Osteoblast (primary cell): ENCODE measurements around the gene RAB12. TPM values are rescaled to one million over a fixed set of nuclear protein-coding genes. Genes with fewer than 3 reads are reported as not detected.
"Not testable (repeated sequence)": the region's sequence is repeated elsewhere in the genome, so short reads cannot be mapped to it uniquely, and the experiment has no call there.

Experiments
- DNase-seq: peaks from one replicate; pipeline ENCODE4 v3.0.0; 2011; ENCODE audit warnings: low spot score, mixed read lengths; ENCODE audit not compliant: insufficient read length; ENCODE audit errors: missing footprints
- H2AFZ ChIP-seq: 2 replicates; pipeline ENCODE4 v1.6.0; 2011; ENCODE audit warnings: mild to moderate bottlenecking, low read length
- H3K27ac ChIP-seq: 2 replicates; pipeline ENCODE4 v1.5.1; 2011; ENCODE audit warnings: mild to moderate bottlenecking, low read depth, low read length, moderate library complexity
- H3K27me3 ChIP-seq: 2 replicates; pipeline ENCODE4 v1.6.0; 2012; ENCODE audit warnings: mild to moderate bottlenecking, control low read depth, inconsistent platforms, low read length, moderate library complexity; ENCODE audit not compliant: insufficient read depth
- H3K36me3 ChIP-seq: 2 replicates; pipeline ENCODE4 v1.5.1; 2011; ENCODE audit warnings: mild to moderate bottlenecking, low read length, control low read depth, moderate library complexity; ENCODE audit not compliant: insufficient read depth
- H3K4me1 ChIP-seq: 2 replicates; pipeline ENCODE4 v1.5.1; 2011; ENCODE audit warnings: mild to moderate bottlenecking, low read length, control low read depth, moderate library complexity; ENCODE audit not compliant: insufficient read depth
- H3K4me2 ChIP-seq: 2 replicates; pipeline ENCODE4 v1.6.0; 2011; ENCODE audit warnings: mild to moderate bottlenecking, low read length; ENCODE audit not compliant: insufficient read depth
- H3K4me3 ChIP-seq: fragments of 200-600 bp; sonication (generic); 3 replicates; pipeline ENCODE4 v1.5.1; 2012; ENCODE audit warnings: mild to moderate bottlenecking, low read length, inconsistent platforms; ENCODE audit not compliant: insufficient read depth
- H3K79me2 ChIP-seq: 2 replicates; pipeline ENCODE4 v1.6.0; 2012; ENCODE audit warnings: mild to moderate bottlenecking, low read length, control low read depth, inconsistent platforms; ENCODE audit not compliant: insufficient read depth
- H3K9me3 ChIP-seq: 2 replicates; pipeline ENCODE4 v1.5.1; 2011; ENCODE audit warnings: low read depth, low read length, control low read depth
- H4K20me1 ChIP-seq: 2 replicates; pipeline ENCODE4 v1.6.0; 2012; ENCODE audit warnings: mild to moderate bottlenecking, low read length, control low read depth; ENCODE audit not compliant: insufficient read depth
- CTCF ChIP-seq: IDR thresholded peaks from 2 replicates; pipeline ENCODE4 v1.5.1; 2011; ENCODE audit warnings: mild to moderate bottlenecking, low read depth, low read length, moderate library complexity; ENCODE audit errors: extremely low read depth
- total RNA-seq: library from RNA; depleted of rRNA; stranded (reverse); fragments of >200 nt; gene quantifications from 2 replicates; pipeline ENCODE4 v1.2.3, GENCODE V29; 2012

The RAB12 gene
- total RNA-seq, 1 donor = 49.2 TPM

GRCh38 chr18:8562919-8563318 lies 46.3 kb upstream of the RAB12 start:
- H3K4me2 ChIP-seq = no peak overlapping the region
- no peaks in the 10 kb centered on the region for H3K27me3 ChIP-seq
- no peaks in the 10 kb centered on the region for H3K9me3 ChIP-seq
- no peaks in the 10 kb centered on the region for H3K36me3 ChIP-seq
- DNase-seq = no peak
- TF ChIP-seq CTCF = no peak
- H3K79me2 ChIP-seq = no peaks in the 10 kb centered on the region
- no peak overlapping the region for H3K27ac ChIP-seq
- no peak overlapping the region for H2AFZ ChIP-seq
- no peaks in the 10 kb centered on the region for H4K20me1 ChIP-seq
- H3K4me3 ChIP-seq = no peak overlapping the region
- no peaks in the 10 kb centered on the region for H3K4me1 ChIP-seq

- H4K20me1 ChIP-seq = no peaks in the 10 kb centered on the region
- no peak overlapping the region for H2AFZ ChIP-seq
- no peak overlapping the region for H3K4me2 ChIP-seq
- no peaks in the 10 kb centered on the region for H3K4me1 ChIP-seq
- TF ChIP-seq CTCF = no peak
- H3K4me3 ChIP-seq = no peak overlapping the region
- H3K27me3 ChIP-seq = no peaks in the 10 kb centered on the region
- DNase-seq = no peak
- H3K36me3 ChIP-seq = no peaks in the 10 kb centered on the region
- no peak overlapping the region for H3K27ac ChIP-seq
- no peaks in the 10 kb centered on the region for H3K79me2 ChIP-seq
- no peaks in the 10 kb centered on the region for H3K9me3 ChIP-seq
Measured at GRCh38 chr18:8571399-8571798, 37.8 kb upstream of the RAB12 start.

GRCh38 chr18:8573766-8574165 lies 35.5 kb upstream of the RAB12 start:
- not testable (repeated sequence) for H3K4me3 ChIP-seq, H3K36me3 ChIP-seq, H3K4me1 ChIP-seq, H2AFZ ChIP-seq, H4K20me1 ChIP-seq, DNase-seq, H3K9me3 ChIP-seq, H3K27ac ChIP-seq, H3K79me2 ChIP-seq, H3K27me3 ChIP-seq, H3K4me2 ChIP-seq

GRCh38 chr18:8584798-8585197 lies 24.4 kb upstream of the RAB12 start:
- DNase-seq = no peak
- Histone ChIP-seq H3K9me3 (no peaks in the 10 kb centered on the region), H2AFZ (no peak overlapping the region), H3K4me1 (no peaks in the 10 kb centered on the region), H3K79me2 (no peaks in the 10 kb centered on the region), H3K36me3 (no peaks in the 10 kb centered on the region), H3K4me2 (no peak overlapping the region), H3K27me3 (peaks cover 16% of the 10 kb centered on the region), H4K20me1 (no peaks in the 10 kb centered on the region), H3K4me3 (no peak overlapping the region), H3K27ac (no peak overlapping the region)
- no peak for TF ChIP-seq CTCF
